GM12872 (cell line): ENCODE results near the gene SHB.

ENCODE experiments used
- CTCF ChIP-seq: IDR thresholded peaks from 3 replicates; pipeline ENCODE4 v1.5.1; 2011; ENCODE audit warnings: low read depth, mild to moderate bottlenecking, low read length, moderate library complexity; ENCODE audit not compliant: insufficient read depth

Gene SHB

GRCh38 chr9:38029915-38030638 is 39.0 kb downstream of the SHB start:
- no peak for TF ChIP-seq CTCF

GRCh38 chr9:38027714-38028113 is 41.3 kb downstream of the SHB start:
- TF ChIP-seq CTCF: no peak

- no peak for TF ChIP-seq CTCF
Observed at GRCh38 chr9:38026840-38027527, 42.0 kb downstream of the SHB start.

- TF ChIP-seq CTCF: no peak
Observed at GRCh38 chr9:38026021-38026809, 42.8 kb downstream of the SHB start.

GRCh38 chr9:38025166-38025565 is 43.9 kb downstream of the SHB start:
- peak; percentile 36; the same call in 1 of the 3 replicates for TF ChIP-seq CTCF

GRCh38 chr9:38024036-38024681 is 44.9 kb downstream of the SHB start:
- no peak for TF ChIP-seq CTCF

- TF ChIP-seq CTCF: no peak
Observed at GRCh38 chr9:38023661-38024035, 45.4 kb downstream of the SHB start.
